ENCODE results near the gene TRMT11. TPM values are rescaled to one million over a fixed set of nuclear protein-coding genes. Genes with fewer than 3 reads are reported as not detected.

TRMT11 gene
- total and polyA plus RNA-seq, 10 donors = 10.7 to 37.7 (median 22.2) TPM

DNA sequence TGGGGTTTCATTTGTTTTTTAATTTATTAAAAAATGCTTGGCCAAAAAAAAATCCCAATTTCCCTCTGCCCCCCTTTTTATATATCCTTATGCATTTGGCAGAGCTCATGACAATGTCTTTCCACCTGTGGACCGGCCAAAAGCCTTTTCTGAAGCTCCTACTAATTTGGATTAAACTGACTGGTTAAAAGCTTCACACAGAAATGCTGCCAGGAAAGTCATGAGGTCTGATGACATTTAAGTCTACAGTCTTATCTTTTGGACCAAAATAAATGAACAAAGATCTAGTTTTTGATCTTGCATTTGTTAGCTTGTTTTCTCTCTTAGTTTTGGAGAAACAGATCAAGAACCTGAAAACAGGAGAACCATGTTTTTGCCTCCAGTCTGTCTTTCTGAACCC is 66.1 kb downstream of the TRMT11 start:
- WGBS, 5 donors = 5 to 89% (median 43%) methylated on average over 1 of the region's 1 CpG
- intact Hi-C loops (cut with DNase I; ENCODE audit: low total_unique reads) = no loop called here
- DNase-seq = no peak

GRCh38 chr6:126054258-126054702 is 67.9 kb downstream of the TRMT11 start:
- TF ChIP-seq POLR2A (IDR thresholded peaks at IDR 0.05) (no peak), POLR2AphosphoS5 (IDR thresholded peaks at IDR 0.05) (no peak)
- TF ChIP-seq, protein P1, sequence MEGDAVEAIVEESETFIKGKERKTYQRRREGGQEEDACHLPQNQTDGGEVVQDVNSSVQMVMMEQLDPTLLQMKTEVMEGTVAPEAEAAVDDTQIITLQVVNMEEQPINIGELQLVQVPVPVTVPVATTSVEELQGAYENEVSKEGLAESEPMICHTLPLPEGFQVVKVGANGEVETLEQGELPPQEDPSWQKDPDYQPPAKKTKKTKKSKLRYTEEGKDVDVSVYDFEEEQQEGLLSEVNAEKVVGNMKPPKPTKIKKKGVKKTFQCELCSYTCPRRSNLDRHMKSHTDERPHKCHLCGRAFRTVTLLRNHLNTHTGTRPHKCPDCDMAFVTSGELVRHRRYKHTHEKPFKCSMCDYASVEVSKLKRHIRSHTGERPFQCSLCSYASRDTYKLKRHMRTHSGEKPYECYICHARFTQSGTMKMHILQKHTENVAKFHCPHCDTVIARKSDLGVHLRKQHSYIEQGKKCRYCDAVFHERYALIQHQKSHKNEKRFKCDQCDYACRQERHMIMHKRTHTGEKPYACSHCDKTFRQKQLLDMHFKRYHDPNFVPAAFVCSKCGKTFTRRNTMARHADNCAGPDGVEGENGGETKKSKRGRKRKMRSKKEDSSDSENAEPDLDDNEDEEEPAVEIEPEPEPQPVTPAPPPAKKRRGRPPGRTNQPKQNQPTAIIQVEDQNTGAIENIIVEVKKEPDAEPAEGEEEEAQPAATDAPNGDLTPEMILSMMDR (IDR thresholded peaks at IDR 0.05 in 8 of 11, conservative IDR thresholded peaks at IDR 0.05 in 3 of 11) = no peak
- Histone ChIP-seq H3K9me3 (peaks cover 0 to 6% (median 0%) of the 10 kb centered on the region in 8 donors), H3K27ac (no peak overlapping the region), H3K4me1 (no peaks in the 10 kb centered on the region), H3K27me3 (replicated peaks in 1 of 7) (no peaks in the 10 kb centered on the region), H3K36me3 (peaks cover 0 to 16% (median 2%) of the 10 kb centered on the region in 6 donors), H3K4me3 (no peak overlapping the region)
- intact Hi-C loops (cut with DNase I; ENCODE audit: low total_unique reads) = no loop called here
- WGBS, 5 donors = 65 to 73% (median 70%) methylated on average over 4 of the region's 4 CpGs
- DNase-seq = no peak

More for the DNA sequence above, 66.1 kb downstream of the TRMT11 start:
- peaks cover 0 to 32% (median 2%) of the 10 kb centered on the region in 6 donors for H3K36me3 ChIP-seq
- TF ChIP-seq POLR2A (IDR thresholded peaks at IDR 0.05) (no peak), POLR2AphosphoS5 (IDR thresholded peaks at IDR 0.05) (no peak)
- TF ChIP-seq, protein P1 (IDR thresholded peaks at IDR 0.05 in 8 of 11, conservative IDR thresholded peaks at IDR 0.05 in 3 of 11) = no peak
- no peak overlapping the region for H3K27ac ChIP-seq
- H3K9me3 ChIP-seq = no peaks in the 10 kb centered on the region
- H3K27me3 ChIP-seq (replicated peaks in 1 of 7) = no peaks in the 10 kb centered on the region
- no peaks in the 10 kb centered on the region for H3K4me1 ChIP-seq
- no peak overlapping the region for H3K4me3 ChIP-seq

DNA sequence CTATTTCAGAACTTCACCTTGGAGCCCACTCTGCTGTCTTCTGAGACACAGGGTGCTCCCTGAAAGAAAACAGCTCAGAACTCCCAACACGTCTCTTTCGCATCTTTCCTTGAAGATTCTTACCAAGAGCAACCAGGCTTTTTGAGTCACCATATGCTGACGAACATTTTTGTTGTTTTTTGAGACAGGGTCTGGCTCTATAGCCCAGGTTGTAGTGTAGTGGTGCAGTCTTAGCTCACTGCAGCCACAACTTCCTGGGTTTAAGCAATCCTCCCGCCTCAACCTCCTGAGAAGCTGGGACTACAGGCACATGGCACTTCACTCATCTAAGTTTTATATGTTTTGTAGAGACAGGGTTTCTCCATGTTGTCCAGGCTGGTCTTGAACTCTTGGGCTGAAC is 68.5 kb downstream of the TRMT11 start:
- Histone ChIP-seq H3K4me1 (no peaks in the 10 kb centered on the region), H3K9me3 (peaks cover 0 to 6% (median 0%) of the 10 kb centered on the region in 8 donors), H3K4me3 (no peak overlapping the region), H3K27ac (no peak overlapping the region), H3K36me3 (peaks cover 0 to 21% (median 2%) of the 10 kb centered on the region in 6 donors), H3K27me3 (replicated peaks in 1 of 7) (no peaks in the 10 kb centered on the region)
- WGBS, 5 donors = 73 to 87% (median 81%) methylated on average over 4 of the region's 4 CpGs
- no peak for DNase-seq
- intact Hi-C loops (cut with DNase I; ENCODE audit: low total_unique reads) = no loop called here
- no peak for TF ChIP-seq POLR2A (IDR thresholded peaks at IDR 0.05)
- TF ChIP-seq, protein P1 (IDR thresholded peaks at IDR 0.05 in 8 of 11, conservative IDR thresholded peaks at IDR 0.05 in 3 of 11) = no peak
- TF ChIP-seq POLR2AphosphoS5 (IDR thresholded peaks at IDR 0.05) = no peak

- H3K36me3 ChIP-seq = peaks cover 0 to 28% (median 3%) of the 10 kb centered on the region in 6 donors
- 91 to 95% (median 92%) methylated on average over 4 of the region's 4 CpGs for WGBS, 5 donors
- H3K4me3 ChIP-seq = no peak overlapping the region
- no peak for DNase-seq
- H3K9me3 ChIP-seq = peaks cover 0 to 6% (median 0%) of the 10 kb centered on the region in 8 donors
- TF ChIP-seq POLR2AphosphoS5 (IDR thresholded peaks at IDR 0.05) = no peak
- H3K4me1 ChIP-seq = no peaks in the 10 kb centered on the region
- no peaks in the 10 kb centered on the region for H3K27me3 ChIP-seq (replicated peaks in 1 of 7)
- intact Hi-C loops (cut with DNase I; ENCODE audit: low total_unique reads) = no loop called here
- no peak overlapping the region for H3K27ac ChIP-seq
Observed at GRCh38 chr6:126055449-126055848, 69.1 kb downstream of the TRMT11 start.

Data from spleen (tissue), 11 donors.